Measurements from ENCODE around the gene PAX7.

PAX7 gene

GRCh38 chr1:18644013-18644399 is 13.4 kb downstream of the PAX7 start:
- no peak for TF ChIP-seq CTCF (IDR thresholded peaks at IDR 0.05; ENCODE audit: low read depth, low read length)
- H3K4me3 ChIP-seq (ENCODE audit: low read depth, low read length), result no peak overlapping the region

GRCh38 chr1:18644446-18644845 is 13.8 kb downstream of the PAX7 start:
- no peak for TF ChIP-seq CTCF (IDR thresholded peaks at IDR 0.05; ENCODE audit: low read depth, low read length)
- no peak overlapping the region for H3K4me3 ChIP-seq (ENCODE audit: low read depth, low read length)

GRCh38 chr1:18644973-18645746 is 14.5 kb downstream of the PAX7 start:
- no peak for TF ChIP-seq CTCF (IDR thresholded peaks at IDR 0.05; ENCODE audit: low read depth, low read length)
- H3K4me3 ChIP-seq (ENCODE audit: low read depth, low read length), result no peak overlapping the region

GRCh38 chr1:18645747-18646090 is 15.1 kb downstream of the PAX7 start:
- no peak for TF ChIP-seq CTCF (IDR thresholded peaks at IDR 0.05; ENCODE audit: low read depth, low read length)
- H3K4me3 ChIP-seq (ENCODE audit: low read depth, low read length), result no peak overlapping the region

GRCh38 chr1:18646091-18646785 is 15.6 kb downstream of the PAX7 start:
- H3K4me3 ChIP-seq (ENCODE audit: low read depth, low read length), result no peak overlapping the region
- TF ChIP-seq CTCF (IDR thresholded peaks at IDR 0.05; ENCODE audit: low read depth, low read length), result no peak

GRCh38 chr1:18646786-18647410 is 16.3 kb downstream of the PAX7 start:
- no peak for TF ChIP-seq CTCF (IDR thresholded peaks at IDR 0.05; ENCODE audit: low read depth, low read length)
- no peak overlapping the region for H3K4me3 ChIP-seq (ENCODE audit: low read depth, low read length)

- TF ChIP-seq CTCF (IDR thresholded peaks at IDR 0.05; ENCODE audit: low read depth, low read length), result no peak
- no peak overlapping the region for H3K4me3 ChIP-seq (ENCODE audit: low read depth, low read length)
Measured at GRCh38 chr1:18647681-18648214, 17.1 kb downstream of the PAX7 start.
